Stimulated activated CD8-positive, alpha-beta memory T cell treated with anti-CD3 and anti-CD28 coated beads, Interleukin-4, amount 100 ng/mL, for 24 hours (primary cell): ENCODE data around the gene CRLF2.
"Not testable (repeated sequence)": the region's sequence is repeated elsewhere in the genome, so short reads cannot be mapped to it uniquely, and the experiment has no call there.

Experiments used
- DNase-seq: peaks from one replicate; pipeline ENCODE4 v3.0.0-alpha.2; 2020; ENCODE audit warnings: low read depth

The CRLF2 gene

DNA sequence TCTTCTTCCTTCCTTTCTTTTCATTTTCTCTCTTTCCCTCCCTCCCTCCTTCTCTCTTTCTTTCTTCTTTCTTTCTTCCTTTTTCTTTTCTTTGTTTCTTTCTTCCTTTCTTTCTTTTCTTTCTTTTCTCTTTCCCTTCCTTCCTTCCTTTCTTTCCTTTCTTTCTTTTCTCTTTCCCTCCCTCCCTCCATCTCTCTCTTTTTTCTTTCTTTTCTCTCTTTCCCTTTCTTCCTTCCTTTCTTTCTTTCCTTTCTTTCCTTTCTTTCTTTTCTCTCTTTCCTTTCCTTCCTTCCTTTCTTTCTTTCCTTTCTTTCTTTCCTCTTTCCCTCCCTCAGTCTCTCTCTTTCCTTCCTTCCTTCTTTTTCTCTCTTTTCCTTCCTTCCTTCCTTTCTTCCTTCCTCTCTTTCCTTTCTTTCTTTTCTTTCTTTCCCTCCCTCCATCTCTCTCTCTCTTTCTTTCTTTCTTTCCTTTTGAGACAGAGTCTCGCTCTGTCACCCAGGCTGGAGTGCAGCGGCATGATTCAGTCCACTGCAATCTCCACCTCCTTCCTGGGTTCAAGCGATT lies 44.4 kb downstream of the CRLF2 start:
- DNase-seq = no peak

DNA sequence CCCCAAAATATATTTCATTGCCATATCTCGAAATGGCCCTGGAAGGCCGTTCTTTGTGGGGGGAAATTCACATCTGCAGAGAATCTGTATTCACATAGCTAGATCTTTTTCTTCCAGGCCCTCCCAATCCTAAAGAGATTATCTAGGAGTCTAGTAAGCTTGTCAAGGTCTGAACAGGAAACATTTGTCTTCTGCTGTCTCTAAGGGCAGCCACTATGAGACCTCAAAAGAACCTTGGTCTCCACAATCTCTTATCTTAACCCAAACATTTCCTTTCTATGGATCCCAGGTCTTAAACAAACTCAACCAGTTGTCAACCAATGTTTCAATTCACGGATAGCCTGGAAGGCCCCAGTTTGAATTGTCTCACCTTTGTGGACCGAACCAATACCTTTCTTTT lies 45.0 kb downstream of the CRLF2 start:
- DNase-seq = no peak

DNA sequence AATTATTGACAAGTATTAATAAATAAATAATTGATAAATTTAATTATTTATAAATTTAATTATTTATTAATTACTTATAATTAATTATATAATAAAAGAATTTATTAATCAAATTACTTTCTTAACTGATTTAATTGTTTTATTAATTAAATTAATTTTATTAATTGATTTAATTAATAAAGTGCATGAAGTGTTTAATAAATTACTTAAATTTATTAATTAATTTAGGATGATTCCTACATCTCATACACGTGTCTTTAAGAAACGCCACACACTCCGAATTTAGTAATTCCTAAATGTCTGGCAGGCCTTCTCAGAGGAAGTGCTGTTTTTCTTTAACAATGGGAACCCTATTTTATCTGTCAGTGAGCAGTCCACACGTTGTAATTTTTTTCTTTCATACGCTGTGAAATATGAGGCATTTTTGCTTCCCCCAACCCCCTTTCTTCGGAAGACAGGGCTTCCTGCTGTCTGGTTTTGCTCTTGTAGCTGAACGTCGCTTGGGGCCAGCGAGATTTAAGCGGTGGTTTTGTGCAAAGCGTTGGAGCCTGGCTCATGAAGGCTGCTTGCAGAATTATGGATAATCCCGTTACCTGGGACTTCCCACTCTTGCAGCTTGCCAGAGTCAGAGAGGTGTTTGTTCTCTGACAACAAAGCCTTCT lies 46.8 kb downstream of the CRLF2 start:
- no peak for DNase-seq

DNA sequence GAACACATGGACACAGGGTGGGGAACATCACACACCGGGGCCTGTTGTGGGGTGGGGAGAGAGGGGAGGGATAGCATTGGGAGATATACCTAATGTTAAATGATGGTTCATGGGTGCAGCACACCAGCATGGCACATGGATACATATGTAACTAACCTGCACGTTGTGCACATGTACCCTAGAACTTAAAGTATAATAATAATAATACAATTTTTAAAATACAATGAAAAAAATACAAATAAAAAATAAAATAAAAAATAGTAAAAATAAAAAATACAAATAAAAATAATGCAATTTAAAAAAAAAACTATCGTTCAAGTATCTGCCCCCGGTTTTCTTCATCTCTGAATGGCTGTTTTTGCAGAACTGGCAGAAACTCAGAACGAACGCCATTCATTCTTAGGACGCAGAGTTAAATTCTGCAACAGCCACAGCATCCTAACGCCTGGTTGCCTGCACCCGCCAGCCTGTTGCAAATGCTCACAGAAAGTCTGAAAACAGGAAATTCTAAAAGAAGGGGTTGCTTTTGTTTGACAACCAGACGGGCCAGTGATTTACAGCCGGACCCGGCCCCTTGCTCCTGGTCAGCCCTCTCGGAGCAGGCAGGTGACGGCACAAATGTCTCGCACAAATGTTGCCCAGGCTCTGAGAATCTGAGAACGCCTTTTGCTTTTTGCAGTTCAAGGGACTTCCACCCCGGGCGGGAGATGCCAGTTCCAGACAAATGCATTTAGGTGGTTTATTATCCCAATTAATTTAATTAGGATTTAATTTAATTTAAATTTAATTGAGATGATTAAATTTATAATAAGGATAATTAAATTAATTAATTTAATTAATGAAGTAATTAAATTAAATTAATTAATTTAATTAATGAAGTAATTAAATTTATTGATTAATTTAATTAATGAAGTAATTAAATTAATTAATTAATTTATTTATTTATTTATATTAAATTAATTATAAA lies 47.8 kb downstream of the CRLF2 start:
- DNase-seq = no peak

DNA sequence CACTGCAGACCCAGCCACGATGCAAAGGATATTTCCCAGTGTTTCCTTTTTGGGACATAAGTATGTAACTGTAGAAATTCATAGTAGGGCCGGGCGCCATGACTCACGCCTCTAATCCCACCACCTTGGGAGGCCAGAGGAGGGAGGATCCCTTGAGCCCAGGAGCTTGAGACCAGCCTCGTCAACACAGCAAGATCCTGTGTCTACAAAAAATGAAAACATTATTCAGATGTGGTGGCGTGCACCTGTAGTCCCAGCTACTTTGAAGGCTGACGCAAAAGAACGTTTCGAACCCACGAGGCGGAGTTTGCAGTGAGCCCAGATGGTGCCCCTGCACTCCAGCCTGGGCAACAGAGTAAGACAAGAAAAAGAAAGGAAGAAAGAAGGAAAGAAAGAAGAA lies 49.2 kb downstream of the CRLF2 start:
- no peak for DNase-seq

DNA sequence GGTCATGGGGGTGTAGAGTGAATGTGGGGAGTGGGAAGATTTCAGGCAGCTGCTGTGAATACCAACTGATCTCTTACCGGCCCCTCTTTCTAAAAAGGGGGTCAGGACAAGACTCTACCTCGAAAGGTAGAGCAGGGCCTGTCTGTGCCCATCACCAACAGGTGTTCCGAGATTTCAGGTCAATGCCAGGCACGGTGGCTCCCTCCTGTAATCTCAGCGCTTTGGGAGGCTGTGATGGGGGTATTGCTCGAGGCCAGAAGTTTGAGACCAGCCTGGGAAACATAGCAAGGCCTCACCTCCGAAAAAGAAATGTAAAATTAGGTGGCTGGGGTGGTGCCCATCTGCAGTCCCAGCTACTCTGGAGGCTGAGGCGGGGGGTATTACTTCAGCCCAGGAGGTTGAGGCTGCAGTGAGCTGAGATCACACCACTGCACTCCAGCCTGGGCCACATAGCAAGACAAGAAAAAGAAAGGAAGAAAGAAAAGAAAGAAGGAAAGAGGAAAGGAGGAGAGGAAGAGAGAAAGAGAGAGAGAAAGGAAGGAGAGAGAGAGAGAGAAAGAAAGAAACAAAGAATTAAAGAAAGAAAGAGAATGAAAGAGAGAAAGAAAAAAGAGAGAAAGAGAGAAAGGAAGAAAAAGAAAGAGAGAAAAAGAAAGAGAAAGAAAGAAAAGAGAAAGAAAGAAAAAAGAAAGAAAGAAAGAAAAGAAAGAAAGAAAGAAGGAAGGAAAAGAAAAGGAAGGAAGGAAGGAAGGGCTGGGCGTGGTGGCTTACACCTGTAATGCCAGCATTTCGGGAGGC lies 50.1 kb downstream of the CRLF2 start:
- DNase-seq = no peak

DNA sequence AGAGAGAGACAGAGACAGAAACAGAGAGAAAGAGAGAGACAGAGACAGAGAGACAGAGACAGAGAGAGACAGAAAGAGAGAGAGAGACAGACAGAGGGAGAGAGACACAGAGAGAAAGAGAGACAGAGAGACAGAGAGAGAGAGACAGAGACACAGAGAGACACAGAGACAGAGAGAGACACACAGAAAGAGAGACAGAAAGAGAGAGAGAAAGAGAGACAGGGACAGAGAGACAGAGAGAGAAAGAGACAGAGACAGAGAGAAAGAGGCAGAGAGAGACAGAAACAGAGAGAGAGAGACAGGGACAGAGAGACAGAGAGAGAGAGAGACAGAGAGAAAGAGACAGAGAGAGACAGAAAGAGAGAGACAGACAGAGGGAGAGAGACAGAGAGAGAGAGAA lies 52.9 kb downstream of the CRLF2 start:
- no peak for DNase-seq

DNA sequence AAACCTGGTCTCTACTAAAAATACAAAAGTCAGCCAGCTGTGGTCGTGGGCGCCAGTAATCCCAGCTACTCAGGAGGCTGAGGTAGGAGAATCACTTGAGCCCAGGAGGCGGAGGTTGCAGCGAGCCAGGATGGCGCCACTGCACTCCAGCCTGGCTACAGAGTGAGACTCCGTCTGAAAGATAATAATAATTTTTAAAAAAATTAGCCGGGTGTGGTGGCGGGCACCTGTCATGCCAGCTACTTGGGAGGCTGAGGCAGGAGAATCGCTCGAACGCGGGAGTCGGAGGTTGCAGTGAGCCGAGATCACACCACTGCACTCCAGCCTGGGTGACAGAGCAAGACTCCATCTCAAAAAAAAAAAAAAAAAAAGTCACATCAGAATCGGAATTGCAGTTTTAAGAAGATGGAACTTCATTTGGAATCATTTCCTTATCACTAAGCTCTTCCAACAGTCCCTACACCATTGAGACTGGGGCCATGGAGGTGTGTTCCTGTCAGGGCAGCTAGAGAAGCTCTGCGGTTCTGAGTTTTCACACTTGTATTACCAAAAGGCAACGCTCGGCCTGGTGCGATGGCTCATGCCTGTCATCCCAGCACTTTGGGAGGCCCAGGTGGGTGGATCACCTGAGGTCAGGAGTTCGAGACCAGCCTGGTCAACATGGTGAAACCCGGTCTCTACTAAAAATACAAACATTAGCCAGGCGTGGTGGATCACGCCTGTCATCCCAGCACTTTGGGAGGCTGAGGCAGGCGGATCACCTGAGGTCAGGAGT lies 55.6 kb downstream of the CRLF2 start:
- not testable (repeated sequence) for DNase-seq

DNA sequence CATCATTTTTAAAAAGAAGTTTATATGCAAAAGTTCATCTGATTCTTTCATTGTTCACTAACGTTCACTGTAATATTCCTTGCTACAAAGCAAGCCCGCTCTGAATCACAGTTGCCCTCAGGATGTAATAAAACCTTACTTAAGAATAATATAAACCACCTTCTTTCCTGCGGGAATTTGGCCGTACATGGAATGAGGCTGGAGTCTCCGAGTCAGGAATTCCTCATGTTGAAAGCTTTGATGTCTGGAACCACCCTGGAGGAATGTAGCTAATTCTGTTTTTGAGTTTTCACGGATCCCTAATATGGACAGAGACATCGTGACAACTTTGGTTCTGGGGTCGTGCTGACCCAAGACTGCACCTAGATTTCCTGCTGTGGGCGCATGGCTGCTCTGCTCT lies 58.5 kb downstream of the CRLF2 start:
- no peak for DNase-seq

DNA sequence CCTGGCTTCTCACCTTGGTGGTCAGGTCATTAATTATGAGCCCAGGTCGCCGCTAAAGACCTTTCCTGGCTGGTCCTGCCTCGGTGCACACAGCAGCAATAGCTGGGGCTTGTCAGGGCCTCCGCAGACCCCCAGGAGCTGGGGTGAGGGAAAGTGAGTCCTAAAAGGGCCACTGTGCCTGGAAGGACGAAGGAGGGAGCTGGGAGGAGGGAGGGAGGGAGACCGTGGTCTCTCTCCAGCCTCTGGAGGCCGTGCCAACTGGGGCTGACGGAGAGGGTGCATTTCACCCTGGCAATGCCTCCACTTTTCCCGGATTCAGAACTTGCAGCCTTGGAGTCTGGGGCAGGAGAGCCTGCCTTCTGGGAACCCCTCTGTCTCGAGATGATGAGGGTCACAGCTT lies 60.4 kb downstream of the CRLF2 start:
- no peak for DNase-seq

DNA sequence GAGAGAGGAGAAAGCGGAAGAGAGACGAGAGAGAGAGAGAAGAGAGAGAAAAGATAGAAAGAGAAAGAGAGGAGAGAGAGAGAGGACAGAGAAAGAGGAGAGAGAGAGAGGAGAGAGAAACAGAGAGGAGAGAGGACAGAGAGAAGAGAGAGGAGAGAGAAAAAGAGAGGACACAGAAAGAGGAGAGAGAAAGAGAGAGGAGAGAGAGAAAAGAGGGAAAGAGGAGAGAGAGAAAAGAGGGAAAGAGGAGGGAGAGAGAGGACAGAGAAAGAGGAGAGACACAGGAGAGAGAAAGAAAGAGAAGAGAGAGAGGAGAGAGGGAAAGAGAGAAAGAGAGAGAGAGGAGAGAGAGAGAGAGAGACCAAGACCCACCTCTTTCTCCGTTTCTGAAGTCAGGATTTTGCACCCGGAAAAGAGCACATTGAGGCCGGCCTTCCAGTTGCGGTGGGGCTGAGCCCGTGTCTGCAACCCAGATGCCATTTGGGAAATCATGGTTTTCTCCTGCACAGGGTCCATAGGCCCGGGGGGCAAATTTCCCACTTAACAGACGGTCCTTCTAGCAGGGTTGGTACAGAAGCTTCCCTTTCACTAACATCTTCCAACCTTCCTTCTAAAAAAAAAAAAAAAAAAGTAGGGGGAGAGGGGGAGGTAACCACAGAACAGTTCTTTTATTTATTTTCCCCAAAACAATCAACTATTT lies 60.9 kb downstream of the CRLF2 start:
- no peak for DNase-seq

DNA sequence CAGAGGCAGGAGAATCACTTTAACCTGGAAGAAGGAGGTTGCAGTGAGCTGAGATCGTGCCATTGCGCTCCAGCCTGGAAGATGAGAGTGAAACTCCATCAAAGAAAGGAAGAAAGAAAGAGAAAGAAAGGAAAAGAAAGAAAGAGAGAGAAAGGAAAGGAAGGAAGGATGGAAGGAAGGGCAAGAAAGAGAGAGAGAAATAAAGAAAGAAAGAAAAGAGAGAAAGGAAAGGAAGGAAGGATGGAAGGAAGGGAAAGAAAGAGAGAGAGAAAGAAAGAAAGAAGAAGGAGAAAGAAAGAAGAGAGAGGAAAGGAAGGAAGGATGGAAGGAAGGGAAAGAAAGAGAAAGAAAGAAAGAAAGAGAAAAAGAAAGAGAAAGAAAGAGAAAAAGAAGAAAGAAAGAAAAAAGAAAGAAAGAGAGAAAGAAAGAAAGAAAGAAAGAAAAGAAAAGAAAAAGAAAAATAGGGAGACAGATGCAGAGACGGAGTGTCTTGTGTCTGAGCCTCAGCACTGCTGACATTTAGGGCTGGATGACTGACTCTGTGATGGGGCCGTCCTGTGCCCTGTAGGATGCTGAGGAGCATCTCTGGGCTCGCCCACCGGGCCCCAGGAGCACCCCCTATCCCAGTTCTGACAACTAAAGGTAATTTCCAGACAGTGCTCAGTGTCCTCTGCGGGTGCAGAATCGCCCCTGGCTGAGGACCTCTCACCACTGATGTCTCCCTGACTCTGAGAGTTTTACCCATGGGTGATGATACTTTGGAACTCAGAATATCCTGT lies 61.7 kb downstream of the CRLF2 start:
- no peak for DNase-seq

DNA sequence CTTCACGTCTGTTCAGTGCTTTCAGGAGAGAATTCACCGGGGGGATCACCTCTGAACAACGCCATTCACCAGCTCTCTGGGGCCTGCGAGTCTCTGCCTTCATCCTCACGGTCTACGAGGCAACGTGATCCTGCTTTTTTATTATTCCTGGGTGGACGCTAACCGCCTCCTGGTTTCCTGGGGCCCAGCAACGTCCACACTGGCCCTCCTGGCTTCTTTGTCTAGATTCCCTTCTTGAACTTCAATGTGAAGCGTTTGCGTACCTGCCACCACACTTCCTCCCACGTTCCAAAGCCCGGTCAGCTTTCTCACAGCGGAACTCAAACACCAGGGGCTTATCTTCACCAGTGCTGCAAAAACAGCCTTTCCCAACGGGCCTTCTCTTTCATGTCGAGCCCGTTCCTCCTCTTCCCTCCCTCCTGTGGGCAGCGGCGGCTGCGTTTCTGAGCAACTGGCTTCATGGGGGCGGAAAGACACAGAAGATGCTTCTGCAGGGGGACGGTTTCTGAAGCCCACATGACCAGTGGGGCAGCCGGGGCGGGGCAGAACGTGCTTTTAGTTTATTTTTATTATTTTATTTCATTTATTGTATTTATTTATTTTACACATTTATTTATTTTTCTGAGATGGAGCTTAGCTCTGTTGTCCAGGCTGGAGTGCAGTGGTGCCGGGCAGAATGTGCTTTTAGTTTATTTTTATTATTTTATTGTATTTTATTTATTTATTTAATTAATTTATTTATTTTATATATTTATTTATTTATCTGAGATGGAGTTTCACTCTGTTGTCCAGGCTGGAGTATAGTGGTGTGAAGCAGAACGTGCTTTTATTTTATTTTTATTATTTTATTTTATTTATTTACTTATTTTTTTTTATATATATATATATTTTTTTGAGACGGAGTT lies 64.6 kb downstream of the CRLF2 start:
- DNase-seq = no peak

DNA sequence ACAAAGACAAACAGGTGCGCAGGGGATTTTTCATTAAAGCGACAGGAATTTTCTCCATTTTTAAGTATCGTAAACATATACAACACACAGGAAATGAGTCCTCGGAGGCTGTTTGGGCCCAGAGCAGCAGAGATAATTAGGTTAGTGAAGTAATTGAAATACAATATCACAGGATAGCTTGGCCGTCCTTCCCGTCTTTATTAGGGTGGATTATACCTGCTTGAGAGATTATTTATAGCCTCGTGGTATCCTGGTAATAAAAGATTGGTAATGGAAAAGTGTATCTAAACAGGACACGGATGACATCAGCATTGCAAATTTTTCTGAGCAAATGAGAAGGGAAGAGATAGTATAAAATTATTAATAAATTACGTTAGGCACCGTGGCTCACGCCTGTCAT lies 68.2 kb downstream of the CRLF2 start:
- DNase-seq = no peak
